Left renal pelvis (tissue), 4 donors: ENCODE results near the gene GALR2. TPM values are rescaled to one million over a fixed set of nuclear protein-coding genes. Genes with fewer than 3 reads are reported as not detected.
"Not testable (repeated sequence)": the region's sequence is repeated elsewhere in the genome, so short reads cannot be mapped to it uniquely, and the experiment has no call there.

Experiments used
- DNase-seq, 4 donors: peaks; one replicate each; pipeline ENCODE4 v3.0.0-alpha.2; 2013; ENCODE audit warnings: low read depth in 4 of 4, low spot score in 3 of 4
- polyA plus RNA-seq, 4 donors: library from polyadenylated mRNA; unstranded; fragments of 120-200 nt; gene quantifications; one replicate each; pipeline ENCODE4 v1.2.1, GENCODE V29; 2013; ENCODE audit not compliant: insufficient read length in 4 of 4

Gene GALR2, protein sequence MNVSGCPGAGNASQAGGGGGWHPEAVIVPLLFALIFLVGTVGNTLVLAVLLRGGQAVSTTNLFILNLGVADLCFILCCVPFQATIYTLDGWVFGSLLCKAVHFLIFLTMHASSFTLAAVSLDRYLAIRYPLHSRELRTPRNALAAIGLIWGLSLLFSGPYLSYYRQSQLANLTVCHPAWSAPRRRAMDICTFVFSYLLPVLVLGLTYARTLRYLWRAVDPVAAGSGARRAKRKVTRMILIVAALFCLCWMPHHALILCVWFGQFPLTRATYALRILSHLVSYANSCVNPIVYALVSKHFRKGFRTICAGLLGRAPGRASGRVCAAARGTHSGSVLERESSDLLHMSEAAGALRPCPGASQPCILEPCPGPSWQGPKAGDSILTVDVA
- under 1 TPM in 2 of 4 donors, not detected in 2; 0.37 to 0.43 TPM for polyA plus RNA-seq

DNA sequence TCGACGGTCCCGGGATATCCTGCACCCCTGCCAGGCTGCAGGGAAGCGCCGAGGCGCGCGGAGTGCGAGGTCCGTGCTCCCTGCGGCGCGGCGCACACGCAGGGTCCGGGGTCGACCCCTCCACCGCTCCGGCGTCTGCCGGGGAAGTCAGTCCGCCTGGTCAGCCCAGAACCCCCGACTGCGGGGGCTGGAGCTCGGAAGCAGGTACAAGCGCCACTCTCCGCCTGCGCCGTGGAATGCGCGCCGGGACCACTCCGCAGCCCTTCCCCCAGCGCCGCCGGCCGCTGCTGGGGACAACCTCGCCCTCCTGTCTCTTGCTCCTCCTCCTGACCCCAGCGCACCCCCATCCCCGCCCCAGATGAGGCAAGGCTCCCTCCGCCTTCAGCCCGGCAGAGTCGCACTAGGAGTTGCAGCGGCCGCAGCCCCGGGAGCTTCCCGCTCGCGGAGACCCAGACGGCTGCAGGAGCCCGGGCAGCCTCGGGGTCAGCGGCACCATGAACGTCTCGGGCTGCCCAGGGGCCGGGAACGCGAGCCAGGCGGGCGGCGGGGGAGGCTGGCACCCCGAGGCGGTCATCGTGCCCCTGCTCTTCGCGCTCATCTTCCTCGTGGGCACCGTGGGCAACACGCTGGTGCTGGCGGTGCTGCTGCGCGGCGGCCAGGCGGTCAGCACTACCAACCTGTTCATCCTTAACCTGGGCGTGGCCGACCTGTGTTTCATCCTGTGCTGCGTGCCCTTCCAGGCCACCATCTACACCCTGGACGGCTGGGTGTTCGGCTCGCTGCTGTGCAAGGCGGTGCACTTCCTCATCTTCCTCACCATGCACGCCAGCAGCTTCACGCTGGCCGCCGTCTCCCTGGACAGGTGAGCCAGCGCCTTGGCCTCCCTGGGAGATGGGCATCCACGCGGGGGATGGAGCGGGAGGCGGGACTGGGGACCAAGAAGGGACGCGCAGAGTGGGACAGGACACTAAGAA, at the start of gene GALR2:
Gene GALR2, plus strand, starts transcription at position 392 of the 974 bp plus-strand sequence. Its CDS starts 103 bp downstream, at position 495.
- no peak for DNase-seq

DNA sequence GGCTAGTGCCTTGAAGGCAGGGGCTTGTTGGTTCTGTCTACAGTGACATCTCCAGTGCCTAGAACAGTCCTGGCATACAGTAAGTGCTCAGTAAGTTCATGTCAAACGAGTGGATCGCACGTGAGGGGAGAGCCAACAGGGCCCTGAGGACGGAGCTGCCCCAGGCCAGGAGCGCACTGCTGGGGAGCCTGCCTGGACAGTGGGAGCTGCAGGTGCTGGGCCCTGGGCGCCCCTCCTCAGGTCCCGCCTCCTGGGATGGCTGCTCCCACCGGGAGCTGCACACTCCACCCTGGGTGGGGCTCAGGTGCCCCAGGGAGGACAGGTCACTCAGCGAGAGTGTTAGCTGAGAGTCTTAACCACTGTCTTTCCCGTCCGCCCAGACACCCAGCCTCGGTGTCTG, 49.3 kb upstream of the GALR2 start:
- DNase-seq: no peak

GRCh38 chr17:76026714-76027158, 47.8 kb upstream of the GALR2 start:
- DNase-seq: no peak

GRCh38 chr17:76027159-76027839, 47.3 kb upstream of the GALR2 start, which contains the start of gene EVPL:
Gene EVPL, minus strand, starts transcription at chr17:76027306. Its CDS starts 108 bp downstream, at chr17:76027198.
- DNase-seq: no peak

- DNase-seq: no peak
Measured at GRCh38 chr17:76032073-76032779, 42.4 kb upstream of the GALR2 start.

DNA sequence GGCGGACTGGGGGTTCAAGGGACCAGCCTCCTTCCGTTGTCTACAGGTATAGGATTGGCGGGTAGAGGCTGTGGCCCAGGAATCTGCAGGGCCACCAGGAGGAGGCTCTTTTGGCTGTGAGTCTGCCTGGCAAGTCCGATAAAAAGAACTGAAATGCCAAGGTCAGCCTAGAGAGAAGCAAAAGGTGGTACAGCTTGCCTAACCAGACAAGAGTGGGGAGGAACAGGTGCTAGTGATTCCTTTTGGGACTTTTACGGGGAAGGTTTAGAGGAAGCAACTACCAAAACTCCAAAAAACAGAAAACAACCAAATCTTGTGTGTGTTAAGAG, 41.8 kb upstream of the GALR2 start:
- no peak for DNase-seq

DNA sequence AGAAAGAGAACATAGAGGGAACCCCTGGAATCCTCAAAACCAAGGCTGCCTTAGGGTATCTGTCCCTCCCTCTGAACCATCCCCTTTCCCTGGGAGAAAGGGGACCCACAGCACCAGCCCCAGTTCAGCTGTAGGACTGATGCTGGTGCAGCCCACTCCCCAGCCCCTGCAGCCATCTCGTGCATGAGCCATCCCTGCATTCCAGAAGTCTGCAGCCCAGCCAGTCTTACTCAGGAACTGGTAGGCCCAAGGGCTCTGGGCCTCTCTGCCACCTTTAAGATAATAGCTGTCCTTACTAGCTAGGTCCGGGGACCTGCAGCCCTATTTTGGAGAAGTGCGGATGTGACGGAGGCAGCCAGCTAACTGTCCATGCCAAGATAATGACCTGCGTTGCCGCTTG, 41.4 kb upstream of the GALR2 start:
- no peak for DNase-seq

- DNase-seq: no peak
Measured at GRCh38 chr17:76034428-76035350, 39.9 kb upstream of the GALR2 start.

- DNase-seq: no peak
Measured at GRCh38 chr17:76036497-76037261, 37.9 kb upstream of the GALR2 start.

DNA sequence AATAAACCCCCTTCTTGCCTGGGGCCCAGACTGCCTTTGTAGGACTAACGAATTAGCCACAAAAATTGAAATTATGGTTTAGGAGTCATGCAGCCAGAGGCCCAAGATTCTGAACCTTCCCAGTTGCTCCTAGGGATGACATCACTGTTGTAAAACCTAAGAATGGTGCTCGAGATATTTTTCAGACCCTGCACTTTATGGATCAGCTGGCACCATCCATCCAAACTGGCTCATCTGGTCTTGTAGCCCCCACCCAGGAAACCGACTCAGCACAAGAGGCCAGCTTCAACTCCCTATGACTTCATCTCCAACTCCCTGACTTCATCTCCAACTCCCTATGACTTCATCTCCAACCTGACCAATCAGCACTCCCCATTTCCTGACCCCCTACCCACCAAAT, 36.5 kb upstream of the GALR2 start:
- DNase-seq: no peak

GRCh38 chr17:76039121-76039520, 35.5 kb upstream of the GALR2 start:
- DNase-seq: no peak

DNA sequence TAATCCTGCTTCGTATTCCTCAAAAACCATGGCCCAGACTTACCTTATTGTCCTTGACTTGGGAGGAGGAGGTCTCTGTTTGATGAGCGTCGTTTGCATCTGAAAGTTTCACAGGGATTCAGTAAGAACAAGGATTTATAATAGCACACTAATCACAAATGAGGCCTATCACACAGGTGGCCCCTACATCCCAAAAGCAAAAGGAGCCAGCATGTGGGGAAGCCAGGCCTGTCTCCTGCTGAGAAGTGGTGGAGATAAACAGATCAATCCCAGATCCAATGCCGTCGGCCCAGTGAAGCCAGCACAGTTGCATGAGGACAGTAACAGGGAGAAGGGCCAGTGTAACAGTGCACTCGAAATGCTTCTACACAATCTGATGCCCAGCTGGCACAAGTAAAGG, 34.2 kb upstream of the GALR2 start:
- DNase-seq: no peak

- not testable (repeated sequence) for DNase-seq
Measured at GRCh38 chr17:76042868-76043267, 31.7 kb upstream of the GALR2 start.

GRCh38 chr17:76044475-76045007, 30.0 kb upstream of the GALR2 start:
- not testable (repeated sequence) for DNase-seq

DNA sequence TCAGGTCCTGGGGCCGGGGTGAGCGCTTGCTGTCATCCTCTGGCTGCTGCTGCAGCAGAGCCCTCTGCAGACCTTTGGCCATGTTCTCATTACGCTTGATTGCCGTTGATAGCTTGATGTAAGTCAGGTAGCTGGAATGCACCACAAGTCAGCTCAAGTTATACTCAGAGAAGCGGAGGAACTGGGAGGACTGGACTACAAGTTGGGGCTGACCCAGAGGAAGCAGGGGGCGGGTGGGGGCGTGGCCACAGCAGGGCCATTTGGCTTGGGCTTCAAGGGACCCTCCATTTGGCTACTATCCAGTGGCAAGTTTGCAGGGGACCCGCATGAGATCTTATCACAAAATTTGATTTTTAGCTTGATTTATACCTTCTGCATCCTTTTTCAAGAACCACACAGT, 28.5 kb upstream of the GALR2 start:
- DNase-seq: no peak

GRCh38 chr17:76048025-76048605, 26.5 kb upstream of the GALR2 start:
- no peak for DNase-seq

DNA sequence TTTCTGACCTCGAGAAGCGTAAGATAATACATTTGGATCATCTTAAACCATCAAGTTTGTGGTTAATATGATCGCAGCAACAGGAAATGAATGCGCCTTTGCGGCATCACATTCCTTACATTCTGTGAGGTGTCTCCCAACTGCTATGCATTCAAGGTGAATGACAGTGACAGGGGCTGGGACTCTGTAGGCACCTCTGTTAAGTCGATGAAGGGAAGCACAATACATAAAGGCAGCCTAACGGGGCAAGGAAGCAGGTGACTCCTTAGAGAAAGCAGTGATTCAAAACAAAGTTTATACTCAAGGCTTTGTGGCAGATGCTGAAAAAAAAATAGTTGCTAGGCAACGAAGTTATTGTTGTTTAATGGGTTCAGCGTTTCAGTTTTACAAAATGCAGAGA, 25.9 kb upstream of the GALR2 start:
- DNase-seq: no peak

DNA sequence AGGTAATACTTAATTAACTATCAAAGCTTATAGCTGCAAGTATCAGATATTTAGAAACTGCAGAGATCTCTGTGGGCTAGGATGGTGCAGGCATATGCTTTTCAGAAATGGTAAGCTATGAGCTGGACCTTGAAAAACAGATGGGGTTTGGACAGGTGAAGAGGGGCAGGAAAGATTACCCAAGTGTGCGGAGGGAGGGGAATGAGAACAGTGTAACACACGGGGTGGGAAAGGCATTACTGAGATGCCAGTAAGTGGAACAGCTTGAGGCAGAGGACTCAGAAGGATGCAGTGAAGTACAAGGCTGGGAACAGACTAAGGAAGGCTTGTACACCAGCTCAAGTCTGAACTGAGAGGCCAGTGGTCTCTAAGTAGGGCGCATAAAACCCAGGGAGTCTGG, 25.3 kb upstream of the GALR2 start:
- no peak for DNase-seq
